Lower leg skin (tissue), 4 donors: ENCODE results near the gene SOHLH2. TPM values are rescaled to one million over a fixed set of nuclear protein-coding genes. Genes with fewer than 3 reads are reported as not detected.

Source experiments
- DNase-seq, 2 donors: peaks; one replicate each; pipeline ENCODE4 v3.0.0-alpha.2; 2019; ENCODE audit warnings: low spot score in 2 of 2
- H3K4me3 ChIP-seq: fragments of 200-600 bp; sonication (generic); 2 replicates; pipeline ENCODE4 v1.5.1; 2017; ENCODE audit warnings: mild to moderate bottlenecking, low read depth; ENCODE audit not compliant: poor library complexity, severe bottlenecking
- POLR2A ChIP-seq, 2 donors: fragments of 450-650 bp; IDR thresholded peaks; one replicate each; pipeline ENCODE4 v1.6.1; 2016 to 2017; ENCODE audit warnings: antibody characterized with exemption in 2 of 2, mild to moderate bottlenecking in 1 of 2, moderate library complexity in 1 of 2
- WGBS, 2 donors: methylation state at CpG; one replicate each; pipeline ENCODE4 v1.1.5; 2018; 5-methylcytosine and 5-hydroxymethylcytosine counted together
- intact Hi-C: fragments of 100-400 bp; cut with DNase I; formaldehyde crosslinking; loops from one replicate; pipeline ENCODE4 v1.15.0; 2023; ENCODE audit warnings: low total_unique reads
- total RNA-seq, 4 donors: library from RNA; depleted of rRNA; stranded (reverse); fragments of >200 nt; gene quantifications; one replicate each; pipeline ENCODE4 v1.1.0, GENCODE V29; 2016
- TF ChIP-seq, protein P1 (sequence below), 3 donors: fragments of 450-650 bp; IDR thresholded peaks; one replicate each; pipeline ENCODE4 v1.5.1; 2016; ENCODE audit warnings: antibody characterized with exemption in 3 of 3, mild to moderate bottlenecking in 3 of 3, moderate library complexity in 2 of 3

SOHLH2 gene
- total RNA-seq, 4 donors from 2014 or later = not detected

DNA sequence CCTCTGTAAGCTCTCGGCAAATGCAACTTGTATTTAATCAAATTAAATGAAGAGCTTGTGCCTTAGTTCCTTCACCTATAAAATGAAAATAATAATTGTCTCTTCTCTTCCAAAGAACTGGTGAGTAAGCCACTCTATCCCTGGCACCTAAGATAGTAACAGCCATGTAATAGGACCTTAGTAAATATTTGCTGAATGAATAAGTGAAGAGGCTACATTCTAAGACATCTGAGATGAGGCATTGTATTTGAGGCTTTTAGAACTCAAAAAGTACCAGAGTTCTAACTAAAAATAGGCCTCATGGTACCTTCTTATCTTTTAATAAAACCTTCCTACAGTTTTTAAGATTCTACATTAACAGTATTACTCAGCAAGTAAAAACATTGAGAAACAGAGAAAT, 65.9 kb downstream of the SOHLH2 start:
- H3K4me3 ChIP-seq = no peak overlapping the region
- DNase-seq = no peak
- no peak for TF ChIP-seq POLR2A (IDR thresholded peaks at IDR 0.05)
- intact Hi-C loops = no loop called here
- 90 to 91% methylated on average over 1 of the region's 1 CpG for WGBS, 2 donors

GRCh38 chr13:36147330-36147729, 67.0 kb downstream of the SOHLH2 start:
- intact Hi-C loops = no loop called here
- H3K4me3 ChIP-seq = no peak overlapping the region
- TF ChIP-seq, protein P1, sequence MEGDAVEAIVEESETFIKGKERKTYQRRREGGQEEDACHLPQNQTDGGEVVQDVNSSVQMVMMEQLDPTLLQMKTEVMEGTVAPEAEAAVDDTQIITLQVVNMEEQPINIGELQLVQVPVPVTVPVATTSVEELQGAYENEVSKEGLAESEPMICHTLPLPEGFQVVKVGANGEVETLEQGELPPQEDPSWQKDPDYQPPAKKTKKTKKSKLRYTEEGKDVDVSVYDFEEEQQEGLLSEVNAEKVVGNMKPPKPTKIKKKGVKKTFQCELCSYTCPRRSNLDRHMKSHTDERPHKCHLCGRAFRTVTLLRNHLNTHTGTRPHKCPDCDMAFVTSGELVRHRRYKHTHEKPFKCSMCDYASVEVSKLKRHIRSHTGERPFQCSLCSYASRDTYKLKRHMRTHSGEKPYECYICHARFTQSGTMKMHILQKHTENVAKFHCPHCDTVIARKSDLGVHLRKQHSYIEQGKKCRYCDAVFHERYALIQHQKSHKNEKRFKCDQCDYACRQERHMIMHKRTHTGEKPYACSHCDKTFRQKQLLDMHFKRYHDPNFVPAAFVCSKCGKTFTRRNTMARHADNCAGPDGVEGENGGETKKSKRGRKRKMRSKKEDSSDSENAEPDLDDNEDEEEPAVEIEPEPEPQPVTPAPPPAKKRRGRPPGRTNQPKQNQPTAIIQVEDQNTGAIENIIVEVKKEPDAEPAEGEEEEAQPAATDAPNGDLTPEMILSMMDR (IDR thresholded peaks at IDR 0.05) = no peak
- no peak for TF ChIP-seq POLR2A (IDR thresholded peaks at IDR 0.05)
- DNase-seq = no peak
- 93 to 96% methylated on average over 3 of the region's 3 CpGs for WGBS, 2 donors

GRCh38 chr13:36146511-36147269, 67.7 kb downstream of the SOHLH2 start:
- DNase-seq = no peak
- no peak for TF ChIP-seq POLR2A (IDR thresholded peaks at IDR 0.05)
- TF ChIP-seq, protein P1 (IDR thresholded peaks at IDR 0.05) = no peak
- WGBS, 2 donors = 79 to 89% methylated on average over 4 of the region's 4 CpGs
- H3K4me3 ChIP-seq = no peak overlapping the region
- intact Hi-C loops = no loop called here

DNA sequence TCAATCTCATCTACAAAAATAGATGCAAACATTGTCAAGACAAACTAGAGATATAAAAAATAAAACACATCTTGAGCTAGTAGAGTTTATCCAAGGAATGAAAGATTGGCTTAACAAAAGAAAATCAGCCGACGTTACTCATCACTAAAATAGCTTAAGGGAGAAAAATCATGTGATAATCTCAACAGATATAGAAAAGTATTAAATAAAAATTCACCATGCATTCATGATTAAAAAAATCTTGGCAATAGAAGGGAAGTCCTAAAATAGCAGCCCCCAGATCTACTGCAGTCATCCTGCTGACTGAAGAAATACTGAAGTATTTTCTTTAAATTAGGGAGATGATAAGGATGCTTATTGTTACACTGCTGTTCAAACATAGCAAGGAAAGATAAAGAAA, 70.6 kb downstream of the SOHLH2 start:
- intact Hi-C loops = no loop called here
- no peak for DNase-seq
- H3K4me3 ChIP-seq = no peak overlapping the region
- TF ChIP-seq, protein P1 (IDR thresholded peaks at IDR 0.05) = no peak
- TF ChIP-seq POLR2A (IDR thresholded peaks at IDR 0.05) = no peak
- 33 to 38% methylated on average over 2 of the region's 2 CpGs for WGBS, 2 donors

GRCh38 chr13:36142735-36143134, 71.6 kb downstream of the SOHLH2 start:
- intact Hi-C loops = no loop called here
- TF ChIP-seq, protein P1 (IDR thresholded peaks at IDR 0.05) = no peak
- TF ChIP-seq POLR2A (IDR thresholded peaks at IDR 0.05) = no peak
- no peak for DNase-seq
- H3K4me3 ChIP-seq = no peak overlapping the region

DNA sequence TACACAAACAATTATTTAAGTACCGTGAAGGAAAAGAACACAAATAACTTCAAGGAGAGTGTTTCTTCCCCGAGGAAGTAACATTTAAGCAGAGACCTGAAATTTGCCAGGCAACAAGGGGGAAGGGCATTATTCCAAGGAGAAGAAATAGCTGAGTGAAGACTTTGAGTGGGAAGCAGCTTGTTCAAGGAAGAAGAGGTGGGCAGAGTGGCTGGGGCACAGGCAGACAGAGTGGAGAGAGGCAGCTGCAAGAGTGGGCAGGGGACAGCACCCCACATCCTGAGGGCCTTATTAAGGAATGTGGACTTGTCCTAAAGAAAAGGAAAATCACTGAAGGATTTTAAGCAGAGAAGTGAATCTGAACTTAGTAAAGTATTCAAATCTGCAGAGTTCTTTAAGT, 78.5 kb downstream of the SOHLH2 start:
- TF ChIP-seq, protein P1 (IDR thresholded peaks at IDR 0.05) = no peak
- no peak for TF ChIP-seq POLR2A (IDR thresholded peaks at IDR 0.05)
- H3K4me3 ChIP-seq = no peak overlapping the region
- 64 to 68% methylated on average over 2 of the region's 2 CpGs for WGBS, 2 donors
- intact Hi-C loops = no loop called here
- no peak for DNase-seq
